Upper lobe of left lung (tissue), 4 donors: ENCODE data around the gene GCK.

Experiments
- EP300 ChIP-seq, 4 donors: sonication (generic); formaldehyde crosslinking; IDR thresholded peaks; one replicate each; pipeline ENCODE4 v1.5.1; 2017; ENCODE audit warnings: antibody characterized with exemption in 4 of 4, control low read depth in 2 of 4
- POLR2A ChIP-seq, 4 donors: fragments of 450-650 bp; IDR thresholded peaks; one replicate each; pipeline ENCODE4 v1.5.1; 2016 to 2017; ENCODE audit warnings: antibody characterized with exemption in 4 of 4, mild to moderate bottlenecking in 2 of 4
- TF ChIP-seq, protein P1 (sequence below), 6 experiments: fragments of 450-650 bp in 4 of 6; fragments of 200-600 bp in 2 of 6; sonication (generic) in 2 of 6; IDR thresholded peaks; one replicate each; pipeline ENCODE4 v1.5.1; 2016 to 2019; ENCODE audit warnings: antibody characterized with exemption in 6 of 6

DNA sequence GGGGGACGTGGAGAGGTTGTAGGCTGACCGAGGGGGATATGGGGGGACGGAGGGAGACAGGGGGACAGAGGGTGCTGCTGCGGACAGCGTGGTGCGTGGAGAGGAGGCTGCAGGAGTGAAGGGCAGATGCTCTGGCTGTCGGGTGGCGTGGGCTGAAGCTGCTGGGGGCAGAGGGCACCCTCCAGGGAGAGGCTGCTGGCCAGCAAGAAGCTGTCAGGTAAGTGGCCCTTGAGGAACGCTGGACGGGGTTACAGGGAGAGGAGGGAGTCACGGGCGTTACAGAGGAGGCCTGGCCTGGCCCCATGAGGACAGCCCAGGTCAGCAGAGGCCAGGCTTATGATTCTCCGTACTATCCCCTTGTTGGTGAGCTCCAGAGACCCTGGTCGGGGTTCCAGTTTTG is 38.7 kb upstream of the GCK start:
- TF ChIP-seq, protein P1, sequence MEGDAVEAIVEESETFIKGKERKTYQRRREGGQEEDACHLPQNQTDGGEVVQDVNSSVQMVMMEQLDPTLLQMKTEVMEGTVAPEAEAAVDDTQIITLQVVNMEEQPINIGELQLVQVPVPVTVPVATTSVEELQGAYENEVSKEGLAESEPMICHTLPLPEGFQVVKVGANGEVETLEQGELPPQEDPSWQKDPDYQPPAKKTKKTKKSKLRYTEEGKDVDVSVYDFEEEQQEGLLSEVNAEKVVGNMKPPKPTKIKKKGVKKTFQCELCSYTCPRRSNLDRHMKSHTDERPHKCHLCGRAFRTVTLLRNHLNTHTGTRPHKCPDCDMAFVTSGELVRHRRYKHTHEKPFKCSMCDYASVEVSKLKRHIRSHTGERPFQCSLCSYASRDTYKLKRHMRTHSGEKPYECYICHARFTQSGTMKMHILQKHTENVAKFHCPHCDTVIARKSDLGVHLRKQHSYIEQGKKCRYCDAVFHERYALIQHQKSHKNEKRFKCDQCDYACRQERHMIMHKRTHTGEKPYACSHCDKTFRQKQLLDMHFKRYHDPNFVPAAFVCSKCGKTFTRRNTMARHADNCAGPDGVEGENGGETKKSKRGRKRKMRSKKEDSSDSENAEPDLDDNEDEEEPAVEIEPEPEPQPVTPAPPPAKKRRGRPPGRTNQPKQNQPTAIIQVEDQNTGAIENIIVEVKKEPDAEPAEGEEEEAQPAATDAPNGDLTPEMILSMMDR (IDR thresholded peaks at IDR 0.05): no peak
- TF ChIP-seq POLR2A (IDR thresholded peaks at IDR 0.05) (no peak), EP300 (IDR thresholded peaks at IDR 0.05) (no peak)
